IPS-20b (cell line): ENCODE results near the gene FAM89B.
A peak's percentile ranks its signal among the peaks of the same experiment; 100 is the strongest.

Source experiments
- H3K27ac ChIP-seq: one replicate; pipeline ENCODE4 v1.5.1; 2013; ENCODE audit warnings: low read length
- H3K27me3 ChIP-seq: 2 replicates; pipeline ENCODE4 v1.6.1; 2013; ENCODE audit warnings: mild to moderate bottlenecking, low read length, inconsistent platforms; ENCODE audit not compliant: insufficient read depth
- H3K36me3 ChIP-seq: 2 replicates; pipeline ENCODE4 v1.6.1; 2013; ENCODE audit warnings: low read depth, mild to moderate bottlenecking, inconsistent platforms, low read length, moderate library complexity; ENCODE audit not compliant: insufficient read depth
- H3K4me1 ChIP-seq: 2 replicates; pipeline ENCODE4 v1.6.1; 2013; ENCODE audit warnings: mild to moderate bottlenecking, control low read depth, inconsistent platforms, low read length, moderate library complexity; ENCODE audit not compliant: insufficient read depth
- H3K4me3 ChIP-seq: 2 replicates; pipeline ENCODE4 v1.5.1; 2013; ENCODE audit warnings: mild to moderate bottlenecking, low read length, inconsistent platforms
- H3K9ac ChIP-seq: 2 replicates; pipeline ENCODE4 v1.6.1; 2013; ENCODE audit warnings: low read depth, mild to moderate bottlenecking, inconsistent platforms, low read length, moderate library complexity
- H3K9me3 ChIP-seq: 2 replicates; pipeline ENCODE4 v1.6.1; 2013; ENCODE audit warnings: mild to moderate bottlenecking, low read depth, low read length, inconsistent platforms; ENCODE audit not compliant: insufficient read depth

Gene FAM89B

DNA sequence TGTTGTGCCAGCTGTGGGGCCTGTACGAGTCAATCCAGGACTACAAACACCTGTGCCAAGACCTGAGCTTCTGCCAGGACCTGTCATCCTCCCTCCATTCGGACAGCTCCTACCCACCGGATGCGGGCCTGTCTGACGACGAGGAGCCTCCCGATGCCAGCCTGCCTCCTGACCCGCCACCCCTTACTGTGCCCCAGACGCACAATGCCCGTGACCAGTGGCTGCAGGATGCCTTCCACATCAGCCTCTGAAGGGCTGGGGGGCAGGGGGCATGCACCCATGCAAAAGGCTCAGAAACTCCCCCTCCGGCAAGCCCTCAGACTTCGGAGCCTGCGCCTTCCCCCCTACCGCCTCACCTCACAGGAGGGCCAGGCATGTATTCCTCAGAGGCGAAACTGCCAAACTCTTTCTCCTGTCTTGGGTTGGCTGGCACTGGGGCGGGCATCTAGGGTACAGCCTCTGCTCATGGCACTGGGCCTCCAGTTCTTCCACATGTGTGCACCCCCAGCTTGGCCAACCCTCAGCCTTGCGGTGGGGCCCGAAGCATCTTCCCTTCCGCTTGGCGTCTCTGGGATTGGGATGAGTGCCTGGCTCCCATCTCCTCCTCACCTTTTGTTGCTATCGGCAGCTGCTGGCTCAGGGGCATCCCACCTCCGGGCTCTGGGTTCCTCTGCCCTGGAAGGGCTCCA lies 1.2 kb downstream of the FAM89B start:
- Histone ChIP-seq H3K4me3 (peak overlapping the region; percentile 70; the same call in 1 of the 2 replicates), H3K36me3 (no peaks in the 10 kb centered on the region), H3K27me3 (peaks cover 53% of the 10 kb centered on the region), H3K9ac (no peak overlapping the region; the same call in 1 of the 2 replicates), H3K4me1 (peaks cover 20% of the 10 kb centered on the region), H3K27ac (no peak overlapping the region), H3K9me3 (no peaks in the 10 kb centered on the region)

DNA sequence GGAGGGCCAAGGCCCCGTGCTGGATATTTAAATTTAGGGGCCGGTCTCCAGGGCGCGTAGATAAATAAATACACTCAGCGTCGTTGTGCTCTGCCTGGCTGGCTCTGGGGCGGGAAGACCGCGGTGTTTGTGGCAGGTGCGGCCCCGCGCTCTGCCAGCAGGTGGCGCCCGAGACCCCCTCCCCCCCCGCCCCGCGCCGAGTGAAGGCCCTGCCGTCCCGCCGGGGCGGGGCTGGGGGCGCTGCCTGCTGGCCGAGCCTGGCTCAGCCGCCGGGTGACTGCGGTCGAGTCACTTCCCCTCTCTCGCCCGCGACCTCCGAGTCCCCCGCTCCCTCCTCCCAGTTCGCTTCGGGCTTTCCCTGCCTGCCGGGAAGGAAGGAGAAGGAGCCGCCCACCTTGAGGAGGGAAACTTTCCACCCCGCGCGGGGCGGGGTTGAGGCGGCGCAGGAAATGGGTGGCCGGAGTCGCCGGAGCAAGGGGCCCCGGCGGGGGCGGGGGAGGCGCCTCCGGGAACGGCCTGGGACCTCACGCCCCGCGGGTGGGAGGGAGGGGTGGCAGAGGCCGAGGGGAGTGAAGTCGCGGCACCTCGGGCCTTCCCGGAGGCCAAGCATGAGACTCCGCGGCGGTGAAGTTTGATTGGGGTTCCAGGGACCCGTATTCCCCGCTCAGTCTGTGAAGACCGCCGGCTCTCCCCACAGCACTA lies 1.9 kb downstream of the FAM89B start:
- H3K27ac ChIP-seq: no peak overlapping the region

DNA sequence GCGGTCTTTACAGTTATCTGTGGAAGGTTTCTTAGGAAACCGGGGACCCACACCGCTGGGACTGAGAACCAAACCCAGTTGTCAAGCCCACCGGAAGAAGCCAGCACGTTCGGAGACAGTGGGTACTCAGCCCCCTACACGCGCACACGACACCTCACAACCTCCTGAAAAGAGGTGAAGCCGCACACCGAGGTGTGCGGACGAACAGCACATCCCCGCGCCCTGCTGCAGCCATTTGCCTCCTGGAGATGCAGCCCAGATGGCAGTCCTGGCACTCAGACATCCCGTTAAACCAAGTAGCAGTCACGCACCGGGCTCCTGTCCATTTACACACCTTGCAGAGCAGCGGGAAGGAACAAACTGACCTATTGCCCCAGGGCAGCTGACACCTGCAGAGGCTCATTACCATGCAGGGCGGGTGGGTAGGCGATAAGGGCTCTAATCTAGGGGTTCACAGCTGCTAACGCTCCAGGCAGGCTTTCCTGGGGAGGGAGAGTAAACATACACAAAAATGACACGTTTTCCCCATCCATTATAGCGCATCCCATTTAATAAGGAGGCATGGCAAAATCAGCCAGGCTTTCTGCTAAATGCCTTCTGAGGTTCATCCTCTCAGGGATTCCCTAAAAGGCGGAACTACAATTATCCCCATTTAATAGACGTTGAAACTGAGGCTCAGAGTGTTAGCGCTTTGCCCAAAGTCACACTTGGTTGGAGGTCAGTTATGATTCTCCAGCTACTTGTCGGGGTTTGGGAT lies 2.7 kb downstream of the FAM89B start:
- Histone ChIP-seq H3K4me3 (peak overlapping the region; percentile 64), H3K27me3 (peaks cover 56% of the 10 kb centered on the region), H3K4me1 (peaks cover 14% of the 10 kb centered on the region), H3K9ac (no peak overlapping the region), H3K9me3 (no peaks in the 10 kb centered on the region), H3K27ac (no peak overlapping the region), H3K36me3 (no peaks in the 10 kb centered on the region)

More for the DNA sequence above, 1.9 kb downstream of the FAM89B start:
- H3K4me1 ChIP-seq: peaks cover 15% of the 10 kb centered on the region
- H3K36me3 ChIP-seq: no peaks in the 10 kb centered on the region
- peak overlapping the region; percentile 64 for H3K4me3 ChIP-seq
- no peaks in the 10 kb centered on the region for H3K9me3 ChIP-seq
- no peak overlapping the region for H3K9ac ChIP-seq
- H3K27me3 ChIP-seq: peaks cover 56% of the 10 kb centered on the region

DNA sequence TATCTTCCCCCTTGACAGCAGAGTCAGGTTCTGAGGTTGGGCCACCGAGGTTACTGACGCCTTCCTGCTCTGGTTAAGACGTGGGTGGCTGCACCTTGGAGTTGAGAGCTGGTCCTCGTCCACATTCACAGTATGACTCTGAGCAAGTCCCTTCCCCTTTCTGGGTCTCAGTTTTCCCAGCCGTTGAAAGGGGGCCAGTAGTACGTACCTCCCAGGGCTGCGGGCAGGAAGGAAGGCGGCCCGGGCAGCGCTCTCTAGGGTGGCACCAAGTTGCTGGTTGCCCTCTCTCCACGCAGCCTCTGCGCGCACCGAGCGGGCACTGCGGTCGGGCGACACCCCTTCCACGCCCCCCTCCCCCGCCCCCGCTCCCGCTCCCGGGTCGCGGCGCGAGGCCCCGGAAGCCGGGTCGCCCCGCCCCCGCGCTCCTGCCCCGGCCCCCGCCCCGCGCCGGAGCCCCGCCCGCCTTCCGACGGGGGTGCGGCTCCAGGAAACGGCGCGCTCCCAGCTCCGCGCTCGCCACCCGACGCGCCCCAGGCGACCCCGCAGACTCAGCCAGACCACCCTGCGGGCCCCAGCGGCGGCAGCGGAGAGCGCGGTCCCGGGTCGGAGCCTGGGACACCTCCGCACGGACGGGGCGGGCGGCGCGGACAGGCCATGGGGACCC lies 3.4 kb downstream of the FAM89B start, which contains the start of gene EHBP1L1:
EHBP1L1 (plus strand) TSS at position 486 of the 664 bp plus-strand sequence. CDS start 250 bp downstream, outside the sequence.
- no peaks in the 10 kb centered on the region for H3K9me3 ChIP-seq
- H3K36me3 ChIP-seq: no peaks in the 10 kb centered on the region
- H3K27me3 ChIP-seq: peaks cover 56% of the 10 kb centered on the region
- no peak within 1 kb of the TSS for H3K27ac ChIP-seq
- H3K9ac ChIP-seq: no peak within 1 kb of the TSS
- H3K4me3 ChIP-seq: peak within 1 kb of the TSS; percentile 64
- H3K4me1 ChIP-seq: peaks cover 14% of the 10 kb centered on the region

DNA sequence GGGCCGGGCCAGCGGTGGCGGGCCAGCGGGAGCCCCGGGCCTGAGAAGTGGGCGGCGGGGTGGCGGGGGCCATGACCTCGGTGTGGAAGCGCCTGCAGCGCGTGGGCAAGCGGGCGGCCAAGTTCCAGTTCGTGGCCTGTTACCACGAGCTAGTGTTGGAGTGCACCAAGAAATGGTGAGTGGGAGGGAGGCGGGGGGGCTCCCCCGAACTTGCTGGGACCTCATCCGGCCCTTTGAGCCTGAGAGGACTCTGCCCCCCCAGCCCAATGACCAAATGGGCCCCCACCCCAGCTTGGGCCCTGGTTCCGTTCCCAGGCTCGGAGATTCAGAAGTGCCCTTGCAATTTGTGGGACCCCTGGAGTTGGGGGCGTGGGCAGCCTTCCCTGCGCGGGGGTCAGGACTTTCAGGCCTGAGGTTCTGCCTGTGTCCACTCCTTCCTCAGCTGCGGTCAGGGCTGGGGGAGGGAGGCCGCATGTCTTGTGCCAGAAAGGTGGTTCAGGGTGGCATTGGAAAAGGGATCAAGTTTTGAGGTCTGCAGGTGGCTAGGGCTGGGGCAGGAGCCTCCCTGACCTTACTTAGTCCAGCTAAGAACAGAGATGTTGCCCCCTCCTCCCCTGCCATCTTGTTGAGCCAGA lies 4.0 kb downstream of the FAM89B start:
- Histone ChIP-seq H3K4me3 (peak overlapping the region; percentile 46; the same call in 1 of the 2 replicates), H3K27ac (no peak overlapping the region), H3K27me3 (peaks cover 56% of the 10 kb centered on the region), H3K4me1 (peaks cover 10% of the 10 kb centered on the region; the same call in 1 of the 2 replicates), H3K9me3 (no peaks in the 10 kb centered on the region), H3K36me3 (no peaks in the 10 kb centered on the region), H3K9ac (no peak overlapping the region)

DNA sequence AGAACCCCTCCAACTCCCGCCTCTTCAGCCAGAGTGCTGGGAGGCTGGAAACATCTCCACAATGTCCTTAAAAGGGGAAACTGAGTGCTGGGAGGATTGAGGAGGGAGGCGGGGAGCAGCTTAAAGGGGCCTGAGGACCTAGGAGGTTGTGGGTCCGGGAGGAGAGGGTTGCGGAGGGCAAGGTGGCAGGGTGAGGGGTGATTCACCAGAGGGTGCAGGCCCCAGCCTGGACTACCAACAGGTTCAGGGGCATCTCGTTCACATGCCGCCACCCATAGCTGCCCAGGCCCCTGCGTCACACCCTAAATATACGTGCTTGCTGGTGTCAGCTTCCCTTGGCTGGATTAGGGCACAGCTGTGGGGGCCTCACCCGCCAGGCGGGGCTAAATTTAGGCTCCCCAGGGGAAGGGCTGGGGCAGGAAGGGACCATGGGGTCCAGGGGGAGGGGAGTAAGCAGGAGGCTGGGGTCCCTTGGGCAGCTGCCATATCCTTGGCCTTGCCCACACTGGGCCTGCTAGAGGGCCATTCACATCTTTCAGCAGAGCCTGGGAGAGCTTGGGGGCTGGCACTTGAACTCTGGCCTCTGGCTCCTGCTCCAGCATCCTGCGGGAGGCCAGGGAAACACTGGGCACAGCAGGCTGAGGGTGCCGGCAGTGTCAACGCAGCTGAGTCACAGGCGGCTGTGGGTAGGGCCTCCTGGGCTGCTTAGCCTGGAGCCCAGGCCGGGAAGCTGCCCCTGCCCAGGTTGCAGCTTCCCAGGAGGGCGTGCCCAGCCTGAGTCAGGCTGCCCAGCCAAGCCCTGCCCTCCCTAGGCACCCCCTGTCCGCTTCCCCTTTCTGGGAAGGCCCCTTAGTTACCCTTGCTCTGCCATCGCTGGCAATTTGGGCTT lies 4.8 kb downstream of the FAM89B start:
- Histone ChIP-seq H3K9me3 (no peaks in the 10 kb centered on the region), H3K4me1 (peaks cover 7% of the 10 kb centered on the region; the same call in 1 of the 2 replicates), H3K27ac (no peak overlapping the region), H3K27me3 (peaks cover 57% of the 10 kb centered on the region), H3K36me3 (no peaks in the 10 kb centered on the region), H3K9ac (no peak overlapping the region), H3K4me3 (no peak overlapping the region; the same call in 1 of the 2 replicates)

DNA sequence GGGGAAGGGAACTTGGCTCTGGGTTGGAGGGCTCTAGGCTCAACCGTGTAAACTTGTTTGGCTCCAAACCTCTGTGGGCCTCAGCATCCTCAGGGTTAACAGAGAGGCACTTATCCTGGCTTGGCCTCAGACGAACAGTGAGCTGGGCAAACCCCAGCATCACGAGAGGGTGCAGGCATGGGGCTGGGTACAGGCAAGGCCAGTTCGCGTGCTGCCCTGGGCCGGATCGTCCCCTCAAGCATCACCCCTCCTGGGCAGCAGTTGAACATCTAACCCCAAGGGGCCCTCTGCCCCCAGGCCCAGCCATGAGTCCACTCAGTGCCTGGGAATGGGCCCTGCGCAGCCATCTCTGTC lies 5.4 kb downstream of the FAM89B start:
- Histone ChIP-seq H3K36me3 (no peaks in the 10 kb centered on the region), H3K27ac (no peak overlapping the region), H3K4me1 (peaks cover 7% of the 10 kb centered on the region; the same call in 1 of the 2 replicates), H3K9me3 (no peaks in the 10 kb centered on the region), H3K4me3 (no peak overlapping the region), H3K9ac (no peak overlapping the region), H3K27me3 (peaks cover 64% of the 10 kb centered on the region)

DNA sequence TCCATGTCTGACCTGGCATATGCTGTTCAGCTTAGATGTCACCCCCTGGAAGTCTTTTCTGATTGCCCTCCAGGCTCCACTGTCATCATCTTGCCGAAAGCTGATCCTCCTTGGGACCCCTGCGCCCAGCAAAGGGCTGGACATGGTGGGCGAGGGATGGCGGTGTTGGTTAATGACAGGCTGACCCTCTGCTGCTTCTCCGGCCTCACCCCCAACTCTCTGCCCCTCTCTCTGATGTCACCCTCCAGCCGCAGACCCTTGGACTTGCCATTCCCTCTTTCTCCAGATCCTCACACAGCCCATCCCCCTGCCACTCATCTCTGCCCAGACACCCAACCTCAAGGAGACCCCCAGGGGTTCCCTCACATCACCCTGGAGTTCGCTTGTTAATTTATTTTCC lies 5.8 kb downstream of the FAM89B start:
- no peak overlapping the region for H3K27ac ChIP-seq
- no peak overlapping the region for H3K9ac ChIP-seq
- no peak overlapping the region for H3K4me3 ChIP-seq

DNA sequence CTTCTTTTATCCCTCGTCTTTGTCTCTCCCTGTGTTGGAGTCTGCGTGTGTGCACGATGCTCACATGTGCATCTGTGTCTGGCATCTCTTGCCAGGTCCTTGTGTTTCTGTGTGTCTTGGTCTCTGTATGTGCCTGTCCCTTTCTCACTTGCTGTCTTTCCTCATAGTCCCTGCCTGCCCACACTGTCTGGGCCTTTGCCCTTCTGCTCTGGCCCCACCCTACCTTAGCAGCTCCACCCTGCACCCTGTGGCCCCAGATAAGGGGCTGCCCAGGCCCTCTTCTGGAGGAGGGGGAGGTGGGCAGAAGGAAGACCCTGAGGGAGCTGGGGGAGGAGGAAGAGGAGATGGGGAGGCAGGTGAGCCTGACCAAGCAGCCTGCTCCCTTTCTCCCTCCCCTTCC lies 6.3 kb downstream of the FAM89B start:
- H3K4me1 ChIP-seq: peaks cover 5% of the 10 kb centered on the region; the same call in 1 of the 2 replicates
- no peaks in the 10 kb centered on the region for H3K9me3 ChIP-seq
- H3K27me3 ChIP-seq: peaks cover 64% of the 10 kb centered on the region
- H3K36me3 ChIP-seq: no peaks in the 10 kb centered on the region
- H3K4me3 ChIP-seq: no peak overlapping the region
- no peak overlapping the region for H3K27ac ChIP-seq
- H3K9ac ChIP-seq: no peak overlapping the region

More for the DNA sequence above, 5.8 kb downstream of the FAM89B start:
- Histone ChIP-seq H3K27me3 (peaks cover 64% of the 10 kb centered on the region), H3K9me3 (no peaks in the 10 kb centered on the region), H3K4me1 (peaks cover 7% of the 10 kb centered on the region; the same call in 1 of the 2 replicates), H3K36me3 (no peaks in the 10 kb centered on the region)

DNA sequence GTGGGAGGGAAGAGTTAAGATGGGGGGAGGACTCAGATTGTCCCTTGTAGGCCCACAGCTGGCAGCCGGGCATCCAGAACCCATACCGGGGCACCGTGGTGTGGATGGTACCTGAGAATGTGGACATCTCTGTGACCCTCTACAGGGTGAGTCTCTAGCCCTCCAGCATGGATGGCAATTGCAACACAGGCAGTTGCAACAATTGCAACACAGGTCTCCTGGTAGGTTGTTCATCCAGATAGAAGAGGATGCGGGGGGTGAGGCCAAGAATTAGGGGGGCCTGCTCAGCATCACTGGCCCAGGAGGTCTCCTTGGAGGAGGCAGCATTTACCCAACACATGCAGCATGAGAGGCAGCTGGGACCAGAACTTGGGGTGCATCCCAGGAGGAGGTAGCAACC lies 7.0 kb downstream of the FAM89B start:
- H3K4me3 ChIP-seq: no peak overlapping the region
- no peak overlapping the region for H3K9ac ChIP-seq
- peaks cover 66% of the 10 kb centered on the region for H3K27me3 ChIP-seq
- H3K9me3 ChIP-seq: no peaks in the 10 kb centered on the region
- H3K27ac ChIP-seq: no peak overlapping the region
- H3K36me3 ChIP-seq: no peaks in the 10 kb centered on the region
- H3K4me1 ChIP-seq: peaks cover 3% of the 10 kb centered on the region; the same call in 1 of the 2 replicates
